Neuron (in vitro differentiated cells): ENCODE results near the gene SEMA6B.
A peak's percentile ranks its signal among the peaks of the same experiment; 100 is the strongest.

Experiments used
- H2AFZ ChIP-seq: one replicate; pipeline ENCODE4 v1.6.1; 2013; ENCODE audit warnings: low read depth, mild to moderate bottlenecking, inconsistent platforms, low read length, moderate library complexity
- H3K27me3 ChIP-seq: one replicate; pipeline ENCODE4 v1.6.1; 2013; ENCODE audit warnings: low read length; ENCODE audit not compliant: insufficient read depth
- H3K36me3 ChIP-seq: one replicate; pipeline ENCODE4 v1.6.1; 2013; ENCODE audit warnings: low read length; ENCODE audit not compliant: insufficient read depth
- H3K4me1 ChIP-seq: one replicate; pipeline ENCODE4 v1.6.1; 2013; ENCODE audit warnings: low read length; ENCODE audit not compliant: insufficient read depth
- H3K4me3 ChIP-seq: 2 replicates; pipeline ENCODE4 v1.5.1; 2013; ENCODE audit warnings: mild to moderate bottlenecking, low read length, moderate library complexity
- H3K9me3 ChIP-seq: one replicate; pipeline ENCODE4 v1.6.1; 2013; ENCODE audit warnings: low read length

SEMA6B gene

GRCh38 chr19:4583961-4584669 is 24.6 kb upstream of the SEMA6B start:
- Histone ChIP-seq H3K4me3 (peak overlapping the region; percentile 53), H3K36me3 (no peaks in the 10 kb centered on the region), H3K9me3 (no peaks in the 10 kb centered on the region), H2AFZ (peak overlapping the region; percentile 80), H3K27me3 (no peaks in the 10 kb centered on the region), H3K4me1 (peaks cover 25% of the 10 kb centered on the region)

GRCh38 chr19:4582980-4583842 is 23.7 kb upstream of the SEMA6B start:
- peaks cover 22% of the 10 kb centered on the region for H3K4me1 ChIP-seq
- H3K27me3 ChIP-seq = no peaks in the 10 kb centered on the region
- no peaks in the 10 kb centered on the region for H3K36me3 ChIP-seq
- no peak overlapping the region for H3K4me3 ChIP-seq
- no peak overlapping the region for H2AFZ ChIP-seq
- H3K9me3 ChIP-seq = no peaks in the 10 kb centered on the region

GRCh38 chr19:4581666-4582553 is 22.4 kb upstream of the SEMA6B start:
- Histone ChIP-seq H3K9me3 (no peaks in the 10 kb centered on the region), H3K36me3 (no peaks in the 10 kb centered on the region), H3K4me1 (peaks cover 20% of the 10 kb centered on the region), H3K4me3 (peak overlapping the region; percentile 76), H3K27me3 (no peaks in the 10 kb centered on the region), H2AFZ (no peak overlapping the region)

GRCh38 chr19:4580961-4581665 is 21.6 kb upstream of the SEMA6B start:
- H2AFZ ChIP-seq = no peak overlapping the region
- peaks cover 18% of the 10 kb centered on the region for H3K4me1 ChIP-seq
- peak overlapping the region; percentile 76 for H3K4me3 ChIP-seq
- H3K9me3 ChIP-seq = no peaks in the 10 kb centered on the region
- no peaks in the 10 kb centered on the region for H3K27me3 ChIP-seq
- no peaks in the 10 kb centered on the region for H3K36me3 ChIP-seq

GRCh38 chr19:4580021-4580901 is 20.8 kb upstream of the SEMA6B start:
- no peaks in the 10 kb centered on the region for H3K27me3 ChIP-seq
- H3K36me3 ChIP-seq = no peaks in the 10 kb centered on the region
- H3K9me3 ChIP-seq = no peaks in the 10 kb centered on the region
- peak overlapping the region; percentile 76 for H3K4me3 ChIP-seq
- H3K4me1 ChIP-seq = peaks cover 24% of the 10 kb centered on the region
- H2AFZ ChIP-seq = no peak overlapping the region

- H3K4me3 ChIP-seq = no peak overlapping the region
Measured at GRCh38 chr19:4579389-4579788, 19.9 kb upstream of the SEMA6B start.

GRCh38 chr19:4578552-4579248 is 19.2 kb upstream of the SEMA6B start:
- no peaks in the 10 kb centered on the region for H3K9me3 ChIP-seq
- no peaks in the 10 kb centered on the region for H3K27me3 ChIP-seq
- no peak overlapping the region for H3K4me3 ChIP-seq
- H2AFZ ChIP-seq = no peak overlapping the region
- H3K36me3 ChIP-seq = no peaks in the 10 kb centered on the region
- peaks cover 16% of the 10 kb centered on the region for H3K4me1 ChIP-seq

More at GRCh38 chr19:4579389-4579788, 19.9 kb upstream of the SEMA6B start:
- peaks cover 21% of the 10 kb centered on the region for H3K4me1 ChIP-seq
- H3K27me3 ChIP-seq = no peaks in the 10 kb centered on the region
- H3K9me3 ChIP-seq = no peaks in the 10 kb centered on the region
- no peak overlapping the region for H2AFZ ChIP-seq
- no peaks in the 10 kb centered on the region for H3K36me3 ChIP-seq

GRCh38 chr19:4577020-4577782 is 17.7 kb upstream of the SEMA6B start:
- Histone ChIP-seq H3K4me1 (peaks cover 15% of the 10 kb centered on the region), H3K4me3 (no peak overlapping the region), H2AFZ (no peak overlapping the region), H3K27me3 (no peaks in the 10 kb centered on the region), H3K9me3 (no peaks in the 10 kb centered on the region), H3K36me3 (no peaks in the 10 kb centered on the region)

GRCh38 chr19:4576016-4576933 is 16.8 kb upstream of the SEMA6B start:
- H3K36me3 ChIP-seq = no peaks in the 10 kb centered on the region
- no peak overlapping the region for H3K4me3 ChIP-seq
- H3K9me3 ChIP-seq = no peaks in the 10 kb centered on the region
- H3K4me1 ChIP-seq = peaks cover 10% of the 10 kb centered on the region
- H2AFZ ChIP-seq = no peak overlapping the region
- H3K27me3 ChIP-seq = no peaks in the 10 kb centered on the region

- H2AFZ ChIP-seq = no peak overlapping the region
- H3K4me3 ChIP-seq = no peak overlapping the region
- no peaks in the 10 kb centered on the region for H3K9me3 ChIP-seq
- H3K36me3 ChIP-seq = no peaks in the 10 kb centered on the region
- no peaks in the 10 kb centered on the region for H3K27me3 ChIP-seq
- peaks cover 10% of the 10 kb centered on the region for H3K4me1 ChIP-seq
Measured at GRCh38 chr19:4575267-4576015, 16.0 kb upstream of the SEMA6B start.
